ENCODE results near the gene LPIN3.

LPIN3 gene

DNA sequence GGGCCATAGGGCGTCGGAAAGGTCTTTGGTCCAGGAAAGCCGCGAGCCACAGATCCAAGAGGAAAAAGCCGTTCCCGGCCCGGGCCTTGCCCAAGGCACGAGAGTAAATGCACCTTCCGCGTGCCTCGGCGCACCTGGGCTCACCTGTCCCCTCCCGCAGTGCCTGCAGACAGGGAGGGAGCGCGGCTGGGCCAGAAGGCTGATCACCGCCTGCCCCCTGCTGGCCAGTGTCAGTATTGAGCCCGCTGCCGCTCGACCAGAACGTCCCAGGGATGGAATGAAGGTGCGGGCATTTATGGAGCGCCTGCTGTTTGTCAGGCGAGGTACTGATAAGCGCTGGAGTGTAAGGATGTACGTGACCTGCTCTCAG lies 679 bp upstream of the LPIN3 start:
- Histone ChIP-seq H3K9me3 (ENCODE audit: control insufficient read depth in 2 of 2, low read length in 2 of 2) (no peaks in the 10 kb centered on the region), H3K4me3 (ENCODE audit: low read length in 2 of 2) (peak overlapping the region; percentile 41 to 72), H3K27ac (ENCODE audit: low read length) (peak overlapping the region; percentile 49), H3K27me3 (ENCODE audit: control insufficient read depth in 1 of 2, insufficient read depth in 2 of 2, low read length in 2 of 2) (no peaks in the 10 kb centered on the region), H3K4me1 (ENCODE audit: control insufficient read depth, insufficient read depth, low read length) (peaks cover 22% of the 10 kb centered on the region), H3K36me3 (ENCODE audit: control insufficient read depth in 2 of 2, insufficient read depth in 2 of 2, low read length in 2 of 2) (no peaks in the 10 kb centered on the region), H3K9ac (ENCODE audit: low read length in 2 of 2) (no peak overlapping the region)

DNA sequence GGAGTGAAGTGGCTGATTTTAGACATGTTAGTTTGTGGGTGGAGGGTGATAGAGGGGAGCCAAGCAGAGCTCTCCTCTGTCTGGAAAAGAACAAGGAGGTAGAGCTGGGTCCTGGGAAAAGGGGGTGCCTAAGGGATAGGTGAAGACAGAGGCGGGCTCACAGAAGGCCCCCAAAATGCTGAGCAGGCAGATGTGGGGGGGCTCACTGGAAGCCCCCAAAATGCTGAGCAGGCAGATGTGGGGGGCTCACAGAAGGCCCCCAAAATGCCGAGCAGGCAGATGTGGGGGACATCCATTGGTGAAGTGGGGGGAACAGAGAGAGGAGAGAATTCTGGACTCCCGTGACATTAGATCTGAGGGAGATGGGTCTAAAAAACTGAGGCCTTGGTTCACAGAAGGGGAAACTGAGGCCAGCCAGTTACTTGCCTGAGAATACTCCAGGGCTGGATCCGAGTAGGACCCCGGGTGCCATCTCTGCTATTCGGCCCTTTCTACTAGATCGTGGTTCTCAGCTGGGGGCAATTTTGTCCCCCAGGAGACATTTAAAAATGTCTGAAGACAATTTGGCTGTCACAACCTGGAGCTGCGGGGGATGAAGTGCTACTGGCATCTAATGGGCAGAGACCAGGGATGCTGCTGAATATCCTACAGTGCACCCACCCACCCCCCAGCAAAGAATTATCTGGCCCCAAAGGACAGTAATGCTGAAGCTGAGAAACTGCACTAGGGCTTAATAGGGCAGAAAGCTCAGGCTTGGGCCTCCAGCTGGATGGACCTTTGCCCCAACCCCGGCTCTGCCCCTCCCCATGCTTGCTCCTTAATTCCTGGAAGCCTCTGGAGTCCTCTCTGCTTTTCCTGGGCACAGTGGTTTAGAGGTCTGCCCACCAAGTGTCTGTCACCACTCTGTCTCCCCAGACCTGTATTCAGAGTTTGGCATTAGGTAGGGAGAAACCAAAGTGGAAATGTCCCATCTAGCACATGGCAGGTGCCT lies 2.1 kb downstream of the LPIN3 start:
- no peak overlapping the region for H3K4me3 ChIP-seq (ENCODE audit: low read length in 2 of 2)
- no peak overlapping the region for H3K9ac ChIP-seq (ENCODE audit: low read length in 2 of 2)
- no peaks in the 10 kb centered on the region for H3K36me3 ChIP-seq (ENCODE audit: control insufficient read depth in 2 of 2, insufficient read depth in 2 of 2, low read length in 2 of 2)
- H3K27ac ChIP-seq (ENCODE audit: low read length), result no peak overlapping the region
- H3K9me3 ChIP-seq (ENCODE audit: control insufficient read depth in 2 of 2, low read length in 2 of 2), result no peaks in the 10 kb centered on the region
- H3K27me3 ChIP-seq (ENCODE audit: control insufficient read depth in 1 of 2, insufficient read depth in 2 of 2, low read length in 2 of 2), result no peaks in the 10 kb centered on the region
- peaks cover 17% of the 10 kb centered on the region for H3K4me1 ChIP-seq (ENCODE audit: control insufficient read depth, insufficient read depth, low read length)

DNA sequence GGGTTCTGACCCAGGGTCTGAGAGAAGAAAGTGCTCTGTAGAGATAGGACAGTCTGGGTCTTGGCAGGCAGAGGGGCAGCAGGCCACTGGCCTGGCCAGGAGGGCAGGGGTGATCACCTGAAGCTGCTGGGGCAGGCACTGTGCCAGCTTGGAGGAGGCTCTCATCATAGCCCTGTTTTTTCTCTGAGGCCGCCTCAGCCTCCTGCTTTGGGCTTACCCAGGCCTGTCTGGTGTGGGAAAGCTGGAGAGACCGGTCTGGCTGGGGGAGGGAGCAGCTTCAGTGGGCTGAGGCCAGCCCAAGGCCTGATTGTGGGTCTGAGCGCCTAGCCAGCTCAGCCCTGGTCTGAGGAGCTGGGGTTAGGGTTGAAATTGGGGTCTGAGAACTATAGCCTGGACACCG lies 3.9 kb downstream of the LPIN3 start:
- Histone ChIP-seq H3K4me3 (ENCODE audit: low read length in 2 of 2) (no peak overlapping the region), H3K9ac (ENCODE audit: low read length in 2 of 2) (no peak overlapping the region), H3K27ac (ENCODE audit: low read length) (no peak overlapping the region), H3K4me1 (ENCODE audit: control insufficient read depth, insufficient read depth, low read length) (peaks cover 17% of the 10 kb centered on the region), H3K36me3 (ENCODE audit: control insufficient read depth in 2 of 2, insufficient read depth in 2 of 2, low read length in 2 of 2) (no peaks in the 10 kb centered on the region), H3K9me3 (ENCODE audit: control insufficient read depth in 2 of 2, low read length in 2 of 2) (no peaks in the 10 kb centered on the region), H3K27me3 (ENCODE audit: control insufficient read depth in 1 of 2, insufficient read depth in 2 of 2, low read length in 2 of 2) (no peaks in the 10 kb centered on the region)

DNA sequence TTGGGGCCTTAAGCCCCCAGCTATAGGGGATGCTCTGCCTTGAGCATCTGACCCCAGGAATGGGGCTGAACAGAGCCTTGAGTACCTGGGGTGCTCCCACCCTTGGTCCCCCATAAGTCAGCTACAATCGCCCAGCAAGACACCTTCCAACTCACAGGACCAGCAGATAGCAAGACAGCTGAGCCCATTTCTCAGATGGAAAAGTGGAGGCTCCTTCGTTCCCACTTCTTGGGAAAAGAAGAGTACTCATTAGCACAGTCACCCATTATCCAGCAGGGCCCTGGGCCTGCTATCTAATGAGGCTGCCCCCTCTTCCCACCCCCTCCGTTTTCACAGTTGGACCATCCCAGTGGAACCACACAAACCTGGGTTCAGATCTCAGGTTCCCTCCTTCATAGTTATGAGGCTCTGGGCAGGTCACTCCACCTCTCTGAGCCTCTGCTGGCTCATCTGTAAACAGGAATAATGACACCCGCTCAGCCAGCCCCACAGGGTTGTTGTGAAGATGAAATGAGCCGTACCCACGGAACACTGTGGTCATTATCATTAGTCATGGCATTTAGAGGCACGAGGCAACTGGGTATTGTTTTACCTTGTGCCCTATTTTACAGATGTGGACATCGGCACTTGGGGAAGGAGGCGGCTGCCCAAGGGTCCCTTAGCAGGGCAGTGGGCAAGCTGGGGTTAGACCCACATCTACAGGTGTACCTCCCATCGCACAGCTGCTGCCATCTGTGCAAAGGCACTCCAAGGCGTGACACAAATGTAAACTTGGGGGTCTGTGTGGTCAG lies 4.5 kb downstream of the LPIN3 start:
- H3K27me3 ChIP-seq (ENCODE audit: control insufficient read depth in 1 of 2, insufficient read depth in 2 of 2, low read length in 2 of 2), result no peaks in the 10 kb centered on the region
- no peak overlapping the region for H3K4me3 ChIP-seq (ENCODE audit: low read length in 2 of 2)
- H3K9me3 ChIP-seq (ENCODE audit: control insufficient read depth in 2 of 2, low read length in 2 of 2), result no peaks in the 10 kb centered on the region
- H3K36me3 ChIP-seq (ENCODE audit: control insufficient read depth in 2 of 2, insufficient read depth in 2 of 2, low read length in 2 of 2), result no peaks in the 10 kb centered on the region
- peaks cover 12% of the 10 kb centered on the region for H3K4me1 ChIP-seq (ENCODE audit: control insufficient read depth, insufficient read depth, low read length)
- no peak overlapping the region for H3K27ac ChIP-seq (ENCODE audit: low read length)
- H3K9ac ChIP-seq (ENCODE audit: low read length in 2 of 2), result no peak overlapping the region

DNA sequence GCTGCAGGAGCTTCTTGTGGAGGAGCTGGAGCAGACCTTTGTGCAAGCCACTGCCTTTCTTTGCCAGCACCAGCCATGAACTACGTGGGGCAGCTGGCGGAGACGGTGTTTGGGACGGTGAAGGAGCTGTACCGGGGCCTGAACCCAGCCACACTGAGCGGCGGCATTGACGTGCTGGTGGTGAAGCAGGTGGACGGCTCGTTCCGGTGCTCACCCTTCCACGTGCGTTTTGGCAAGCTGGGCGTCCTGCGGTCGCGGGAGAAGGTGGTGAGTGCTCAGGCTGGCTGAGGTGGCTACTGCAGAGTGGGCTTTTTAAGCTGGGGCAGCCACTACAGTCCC lies 5.1 kb downstream of the LPIN3 start:
- Histone ChIP-seq H3K27me3 (ENCODE audit: control insufficient read depth in 1 of 2, insufficient read depth in 2 of 2, low read length in 2 of 2) (no peaks in the 10 kb centered on the region), H3K4me1 (ENCODE audit: control insufficient read depth, insufficient read depth, low read length) (peaks cover 7% of the 10 kb centered on the region), H3K9ac (ENCODE audit: low read length in 2 of 2) (no peak overlapping the region), H3K36me3 (ENCODE audit: control insufficient read depth in 2 of 2, insufficient read depth in 2 of 2, low read length in 2 of 2) (no peaks in the 10 kb centered on the region), H3K27ac (ENCODE audit: low read length) (no peak overlapping the region), H3K4me3 (ENCODE audit: low read length in 2 of 2) (no peak overlapping the region), H3K9me3 (ENCODE audit: control insufficient read depth in 2 of 2, low read length in 2 of 2) (no peaks in the 10 kb centered on the region)

DNA sequence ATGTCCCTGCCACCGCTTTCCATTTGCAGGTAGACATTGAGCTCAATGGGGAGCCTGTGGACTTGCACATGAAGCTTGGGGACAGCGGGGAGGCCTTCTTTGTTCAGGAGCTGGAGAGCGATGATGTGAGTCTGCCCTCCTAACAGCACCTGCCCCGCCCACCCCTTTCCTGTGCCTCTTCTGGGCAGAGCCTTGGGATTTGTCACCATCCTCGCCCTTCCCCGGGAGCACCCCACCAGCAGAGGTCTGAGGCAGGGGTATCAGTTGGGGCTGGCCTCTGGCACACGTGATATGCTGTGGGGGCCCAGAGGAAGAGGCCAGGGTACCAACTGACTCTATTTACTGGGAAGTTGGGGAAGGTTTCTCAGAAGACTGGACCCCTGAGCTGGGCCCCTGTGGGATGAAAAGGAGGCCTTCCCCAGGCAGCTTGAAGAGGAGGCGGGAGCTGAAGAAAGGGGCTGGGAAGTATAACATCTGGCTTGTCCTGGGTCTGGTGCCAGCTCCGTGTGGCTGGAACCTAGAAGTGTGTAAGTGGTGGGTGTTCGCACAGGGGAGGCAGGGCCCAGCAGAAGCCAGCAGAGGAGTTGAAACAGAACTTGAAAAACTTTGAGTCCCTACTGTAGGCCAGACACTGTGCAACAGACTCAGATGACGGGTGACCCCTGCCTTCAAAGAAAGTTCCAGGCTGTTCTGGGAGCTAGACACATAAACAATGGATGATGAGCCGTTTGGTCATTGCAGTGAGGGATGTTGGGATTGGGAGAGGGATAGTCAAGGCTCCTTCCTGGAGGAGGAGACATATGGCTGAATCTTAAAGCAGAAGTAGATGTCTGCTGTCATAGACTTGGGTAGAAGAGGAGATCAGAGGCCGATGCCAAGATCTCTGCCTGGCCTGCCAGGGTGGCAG lies 7.2 kb downstream of the LPIN3 start:
- no peak overlapping the region for H3K4me3 ChIP-seq (ENCODE audit: low read length in 2 of 2)
- no peaks in the 10 kb centered on the region for H3K27me3 ChIP-seq (ENCODE audit: control insufficient read depth in 1 of 2, insufficient read depth in 2 of 2, low read length in 2 of 2)
- H3K9ac ChIP-seq (ENCODE audit: low read length in 2 of 2), result no peak overlapping the region
- H3K9me3 ChIP-seq (ENCODE audit: control insufficient read depth in 2 of 2, low read length in 2 of 2), result no peaks in the 10 kb centered on the region
- H3K27ac ChIP-seq (ENCODE audit: low read length), result no peak overlapping the region
- H3K36me3 ChIP-seq (ENCODE audit: control insufficient read depth in 2 of 2, insufficient read depth in 2 of 2, low read length in 2 of 2), result no peaks in the 10 kb centered on the region
- no peaks in the 10 kb centered on the region for H3K4me1 ChIP-seq (ENCODE audit: control insufficient read depth, insufficient read depth, low read length)

DNA sequence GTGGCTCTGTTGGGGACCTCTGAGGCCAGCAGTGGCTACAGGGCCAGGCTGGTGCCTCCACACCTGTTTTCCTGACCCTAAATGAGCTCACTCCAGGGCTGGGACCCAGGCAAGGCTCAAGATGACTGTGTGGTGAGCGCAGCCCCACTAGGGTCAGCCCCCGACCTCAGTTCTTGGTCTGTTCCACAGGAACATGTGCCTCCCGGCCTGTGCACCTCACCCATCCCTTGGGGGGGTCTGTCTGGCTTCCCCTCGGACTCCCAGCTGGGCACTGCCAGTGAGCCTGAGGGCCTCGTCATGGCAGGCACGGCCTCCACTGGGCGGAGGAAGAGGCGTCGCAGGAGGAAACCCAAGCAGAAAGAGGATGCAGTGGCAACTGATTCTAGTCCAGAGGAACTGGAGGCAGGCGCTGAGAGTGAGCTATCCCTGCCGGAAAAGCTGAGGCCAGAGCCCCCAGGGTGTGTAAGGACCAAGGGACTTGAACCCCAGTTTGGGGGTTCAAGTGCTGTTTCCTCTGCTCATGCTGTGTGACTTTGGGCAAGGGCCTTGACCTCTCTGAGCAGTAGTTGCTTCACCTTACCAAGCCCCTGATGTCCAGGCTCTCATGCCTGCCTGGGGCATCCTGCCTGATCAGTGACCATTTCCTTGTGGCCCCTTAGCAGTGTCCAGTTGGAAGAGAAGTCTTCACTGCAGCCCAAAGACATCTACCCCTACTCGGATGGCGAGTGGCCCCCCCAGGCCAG lies 8.0 kb downstream of the LPIN3 start:
- no peak overlapping the region for H3K9ac ChIP-seq (ENCODE audit: low read length in 2 of 2)
- no peaks in the 10 kb centered on the region for H3K4me1 ChIP-seq (ENCODE audit: control insufficient read depth, insufficient read depth, low read length)
- no peaks in the 10 kb centered on the region for H3K9me3 ChIP-seq (ENCODE audit: control insufficient read depth in 2 of 2, low read length in 2 of 2)
- no peak overlapping the region for H3K27ac ChIP-seq (ENCODE audit: low read length)
- no peak overlapping the region for H3K4me3 ChIP-seq (ENCODE audit: low read length in 2 of 2)
- no peaks in the 10 kb centered on the region for H3K36me3 ChIP-seq (ENCODE audit: control insufficient read depth in 2 of 2, insufficient read depth in 2 of 2, low read length in 2 of 2)
- H3K27me3 ChIP-seq (ENCODE audit: control insufficient read depth in 1 of 2, insufficient read depth in 2 of 2, low read length in 2 of 2), result no peaks in the 10 kb centered on the region

DNA sequence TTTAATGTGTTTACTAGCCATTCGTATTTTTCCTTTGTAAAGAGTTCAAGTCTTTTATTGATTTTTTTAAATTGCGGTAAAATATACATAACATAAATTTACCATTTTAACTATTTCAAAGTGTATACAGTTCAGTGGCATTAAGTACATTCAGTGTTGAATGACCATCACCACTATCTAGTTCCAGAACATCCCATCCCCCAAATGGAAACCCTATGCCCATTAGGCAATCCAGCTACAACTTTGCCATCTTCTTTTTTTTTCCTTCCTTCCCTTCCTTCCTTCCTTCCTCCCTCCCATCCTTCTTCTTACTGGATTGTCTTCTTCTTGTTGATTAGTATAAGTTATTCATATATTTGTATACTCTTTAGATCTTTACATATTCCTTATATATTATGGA lies 8.6 kb downstream of the LPIN3 start:
- H3K27me3 ChIP-seq (ENCODE audit: control insufficient read depth in 1 of 2, insufficient read depth in 2 of 2, low read length in 2 of 2), result no peaks in the 10 kb centered on the region
- H3K36me3 ChIP-seq (ENCODE audit: control insufficient read depth in 2 of 2, insufficient read depth in 2 of 2, low read length in 2 of 2), result no peaks in the 10 kb centered on the region
- no peaks in the 10 kb centered on the region for H3K9me3 ChIP-seq (ENCODE audit: control insufficient read depth in 2 of 2, low read length in 2 of 2)
- H3K9ac ChIP-seq (ENCODE audit: low read length in 2 of 2), result no peak overlapping the region
- no peak overlapping the region for H3K4me3 ChIP-seq (ENCODE audit: low read length in 2 of 2)
- H3K4me1 ChIP-seq (ENCODE audit: control insufficient read depth, insufficient read depth, low read length), result no peaks in the 10 kb centered on the region
- H3K27ac ChIP-seq (ENCODE audit: low read length), result no peak overlapping the region

DNA sequence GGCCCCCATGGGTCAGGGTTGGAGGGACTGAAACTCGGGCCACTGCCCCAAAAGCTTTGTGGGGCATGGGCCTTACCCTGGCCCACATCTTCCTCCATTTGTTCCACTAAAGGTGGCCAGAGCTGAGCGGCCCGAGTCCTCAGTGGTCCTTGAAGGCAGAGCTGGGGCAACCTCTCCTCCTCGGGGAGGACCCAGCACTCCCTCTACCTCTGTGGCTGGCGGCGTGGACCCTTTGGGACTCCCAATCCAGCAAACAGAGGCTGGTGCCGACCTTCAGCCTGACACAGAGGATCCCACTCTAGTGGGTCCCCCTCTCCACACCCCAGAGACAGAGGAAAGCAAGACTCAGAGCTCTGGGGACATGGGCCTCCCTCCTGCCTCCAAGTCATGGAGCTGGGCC lies 9.3 kb downstream of the LPIN3 start:
- Histone ChIP-seq H3K9me3 (ENCODE audit: control insufficient read depth in 2 of 2, low read length in 2 of 2) (no peaks in the 10 kb centered on the region), H3K4me3 (ENCODE audit: low read length in 2 of 2) (no peak overlapping the region), H3K9ac (ENCODE audit: low read length in 2 of 2) (no peak overlapping the region), H3K27me3 (ENCODE audit: control insufficient read depth in 1 of 2, insufficient read depth in 2 of 2, low read length in 2 of 2) (no peaks in the 10 kb centered on the region), H3K27ac (ENCODE audit: low read length) (no peak overlapping the region), H3K36me3 (ENCODE audit: control insufficient read depth in 2 of 2, insufficient read depth in 2 of 2, low read length in 2 of 2) (no peaks in the 10 kb centered on the region), H3K4me1 (ENCODE audit: control insufficient read depth, insufficient read depth, low read length) (no peaks in the 10 kb centered on the region)

DNA sequence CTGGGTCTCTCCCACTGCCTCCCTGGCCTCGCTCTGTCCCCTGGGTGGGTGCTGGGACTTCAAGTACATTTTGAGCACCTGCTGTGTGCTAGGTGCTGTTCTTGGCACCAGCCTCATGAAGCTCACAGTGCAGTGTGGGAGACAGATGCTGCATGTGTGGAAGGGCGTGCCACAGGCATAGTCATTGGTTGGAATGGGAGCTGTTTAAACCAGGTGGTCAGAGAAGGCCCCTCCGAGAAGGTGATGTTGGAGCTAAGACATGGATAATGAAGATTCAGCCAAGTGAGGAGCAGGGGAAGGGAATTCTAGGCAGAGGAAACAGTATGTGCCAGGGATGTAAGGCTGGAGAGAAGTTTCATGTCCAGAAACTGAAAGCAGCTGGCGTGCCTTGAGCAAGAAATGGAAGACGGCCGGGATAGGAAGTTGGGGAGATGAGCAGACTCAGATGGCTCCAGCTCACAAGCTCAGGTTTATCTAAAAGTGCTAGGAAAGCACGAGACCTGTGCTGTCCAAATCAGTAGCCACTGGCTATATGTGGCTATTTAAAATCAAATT lies 9.9 kb downstream of the LPIN3 start:
- H3K4me1 ChIP-seq (ENCODE audit: control insufficient read depth, insufficient read depth, low read length), result no peaks in the 10 kb centered on the region
- no peak overlapping the region for H3K27ac ChIP-seq (ENCODE audit: low read length)
- no peak overlapping the region for H3K9ac ChIP-seq (ENCODE audit: low read length in 2 of 2)
- H3K36me3 ChIP-seq (ENCODE audit: control insufficient read depth in 2 of 2, insufficient read depth in 2 of 2, low read length in 2 of 2), result no peaks in the 10 kb centered on the region
- no peak overlapping the region for H3K4me3 ChIP-seq (ENCODE audit: low read length in 2 of 2)
- no peaks in the 10 kb centered on the region for H3K27me3 ChIP-seq (ENCODE audit: control insufficient read depth in 1 of 2, insufficient read depth in 2 of 2, low read length in 2 of 2)
- no peaks in the 10 kb centered on the region for H3K9me3 ChIP-seq (ENCODE audit: control insufficient read depth in 2 of 2, low read length in 2 of 2)
